Measurements from ENCODE around the gene PTPRH. TPM values are rescaled to one million over a fixed set of nuclear protein-coding genes. Genes with fewer than 3 reads are reported as not detected.

Gene PTPRH
- polyA plus RNA-seq, 1 of the 3 experiments (the other 2 are of a cell fraction), result 1.1 TPM

DNA sequence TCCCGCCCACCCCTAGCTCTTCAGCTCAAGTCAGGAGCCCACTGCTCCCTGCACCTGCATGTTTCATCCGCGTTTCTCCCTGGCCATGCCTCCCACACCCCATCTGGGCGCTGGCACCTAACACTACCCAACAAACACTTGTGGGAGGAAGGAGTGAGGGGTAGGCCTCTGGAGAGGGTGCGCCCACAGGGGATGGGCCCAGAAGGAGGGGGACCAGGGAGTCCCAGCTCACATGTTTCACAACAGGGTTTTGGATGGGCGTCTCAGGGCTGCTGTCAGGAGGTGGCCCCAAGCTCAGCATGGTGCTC, 31.4 kb upstream of the PTPRH start:
- Histone ChIP-seq H3K4me1 (ENCODE audit: control insufficient read depth in 1 of 2, insufficient read depth in 2 of 2, low read depth in 1 of 2, low read length in 1 of 2) (no peaks in the 10 kb centered on the region), H3K79me2 (ENCODE audit: insufficient read depth) (no peaks in the 10 kb centered on the region), H2AFZ (ENCODE audit: low read depth) (no peak overlapping the region), H3K36me3 (replicated peaks in 1 of 2; ENCODE audit: control insufficient read depth in 1 of 2, insufficient read depth in 2 of 2, low read length in 1 of 2) (peaks cover 29 to 66% of the 10 kb centered on the region in 2 experiments), H4K20me1 (ENCODE audit: insufficient read depth) (no peaks in the 10 kb centered on the region), H3K9me3 (no peaks in the 10 kb centered on the region), H3K9me2 (no peaks in the 10 kb centered on the region), H3K4me2 (no peak overlapping the region), H3K9ac (no peak overlapping the region), H3K27me3 (ENCODE audit: insufficient read depth) (no peaks in the 10 kb centered on the region), H3K27ac (ENCODE audit: low read depth in 2 of 2, low read length in 1 of 2) (no peak overlapping the region), H3F3A (replicated peaks; ENCODE audit: insufficient read depth) (no peaks in the 10 kb centered on the region), H3K4me3 (ENCODE audit: low read depth in 2 of 2, low read length in 1 of 2) (no peak overlapping the region)
- no peak for DNase-seq
- POLR2A ChIA-PET, result no interaction called here
- 98% methylated on average over 6 of the region's 6 CpGs for WGBS (ENCODE audit: low lambda C conversion rate)
- TF ChIP-seq GABPA (IDR thresholded peaks at IDR 0.05; ENCODE audit: low read depth) (no peak), FOXJ3 (CRISPR knock-in tag; IDR thresholded peaks at IDR 0.05) (no peak), NFIC (IDR thresholded peaks at IDR 0.05; ENCODE audit: borderline replicate concordance) (no peak)
- CTCF ChIA-PET, result interaction anchor here (1.4 to 1.7 kb wide), 2 partner anchors 13 to 39 kb away, joined by 3 to 7 read pairs; partner anchors contain the start of gene TMEM86B

DNA sequence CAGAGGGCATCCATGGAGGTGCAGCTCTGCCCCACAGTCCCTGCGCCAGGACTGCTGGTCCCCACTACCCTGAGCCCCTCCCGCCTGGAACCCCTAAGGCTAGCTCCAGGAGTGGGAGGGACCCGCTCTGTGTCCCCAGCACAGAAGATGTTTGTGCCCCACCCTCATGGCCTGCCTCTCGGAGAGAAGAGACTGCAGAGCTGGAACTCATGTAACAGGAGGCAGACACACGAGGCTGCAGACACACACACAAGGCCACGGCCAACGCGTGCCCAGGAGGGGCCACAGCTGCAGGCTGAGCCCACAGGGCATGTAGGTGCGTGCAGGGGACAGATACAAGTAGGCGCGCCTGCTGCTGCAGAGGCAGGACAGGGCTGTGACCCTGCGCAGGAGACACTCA, 29.7 kb upstream of the PTPRH start:
- Histone ChIP-seq H3K4me2 (no peak overlapping the region), H3K9me2 (no peaks in the 10 kb centered on the region), H3K4me3 (ENCODE audit: low read depth in 2 of 2, low read length in 1 of 2) (no peak overlapping the region), H3K4me1 (ENCODE audit: control insufficient read depth in 1 of 2, insufficient read depth in 2 of 2, low read depth in 1 of 2, low read length in 1 of 2) (no peaks in the 10 kb centered on the region), H2AFZ (ENCODE audit: low read depth) (no peak overlapping the region), H3K9me3 (no peaks in the 10 kb centered on the region), H3K27me3 (ENCODE audit: insufficient read depth) (no peaks in the 10 kb centered on the region), H4K20me1 (ENCODE audit: insufficient read depth) (no peaks in the 10 kb centered on the region), H3K36me3 (replicated peaks in 1 of 2; ENCODE audit: control insufficient read depth in 1 of 2, insufficient read depth in 2 of 2, low read length in 1 of 2) (peaks cover 29 to 72% of the 10 kb centered on the region in 2 experiments), H3K79me2 (ENCODE audit: insufficient read depth) (no peaks in the 10 kb centered on the region), H3K9ac (no peak overlapping the region), H3K27ac (ENCODE audit: low read depth in 2 of 2, low read length in 1 of 2) (no peak overlapping the region), H3F3A (replicated peaks; ENCODE audit: insufficient read depth) (no peaks in the 10 kb centered on the region)
- TF ChIP-seq FOXJ3 (CRISPR knock-in tag; IDR thresholded peaks at IDR 0.05) (no peak), MEF2A (IDR thresholded peaks at IDR 0.05; ENCODE audit: borderline replicate concordance, low read depth) (no peak), ELF1 (IDR thresholded peaks at IDR 0.05) (no peak)
- TF ChIP-seq, protein P1, sequence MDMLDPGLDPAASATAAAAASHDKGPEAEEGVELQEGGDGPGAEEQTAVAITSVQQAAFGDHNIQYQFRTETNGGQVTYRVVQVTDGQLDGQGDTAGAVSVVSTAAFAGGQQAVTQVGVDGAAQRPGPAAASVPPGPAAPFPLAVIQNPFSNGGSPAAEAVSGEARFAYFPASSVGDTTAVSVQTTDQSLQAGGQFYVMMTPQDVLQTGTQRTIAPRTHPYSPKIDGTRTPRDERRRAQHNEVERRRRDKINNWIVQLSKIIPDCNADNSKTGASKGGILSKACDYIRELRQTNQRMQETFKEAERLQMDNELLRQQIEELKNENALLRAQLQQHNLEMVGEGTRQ (IDR thresholded peaks at IDR 0.05; ENCODE audit: borderline replicate concordance, low read depth, low read length), result no peak
- TF ChIP-seq, protein P2, sequence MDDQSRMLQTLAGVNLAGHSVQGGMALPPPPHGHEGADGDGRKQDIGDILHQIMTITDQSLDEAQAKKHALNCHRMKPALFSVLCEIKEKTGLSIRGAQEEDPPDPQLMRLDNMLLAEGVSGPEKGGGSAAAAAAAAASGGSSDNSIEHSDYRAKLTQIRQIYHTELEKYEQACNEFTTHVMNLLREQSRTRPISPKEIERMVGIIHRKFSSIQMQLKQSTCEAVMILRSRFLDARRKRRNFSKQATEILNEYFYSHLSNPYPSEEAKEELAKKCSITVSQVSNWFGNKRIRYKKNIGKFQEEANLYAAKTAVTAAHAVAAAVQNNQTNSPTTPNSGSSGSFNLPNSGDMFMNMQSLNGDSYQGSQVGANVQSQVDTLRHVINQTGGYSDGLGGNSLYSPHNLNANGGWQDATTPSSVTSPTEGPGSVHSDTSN (IDR thresholded peaks at IDR 0.05), result no peak
- WGBS (ENCODE audit: low lambda C conversion rate), result 98% methylated on average over 7 of the region's 12 CpGs
- DNase-seq, result no peak
- ChIA-PET CTCF (interaction anchor here (1.7 kb wide), 1 partner anchor 11 kb away, joined by 7 read pairs; the partner anchor contains the start of gene TMEM86B), POLR2A (no interaction called here)

DNA sequence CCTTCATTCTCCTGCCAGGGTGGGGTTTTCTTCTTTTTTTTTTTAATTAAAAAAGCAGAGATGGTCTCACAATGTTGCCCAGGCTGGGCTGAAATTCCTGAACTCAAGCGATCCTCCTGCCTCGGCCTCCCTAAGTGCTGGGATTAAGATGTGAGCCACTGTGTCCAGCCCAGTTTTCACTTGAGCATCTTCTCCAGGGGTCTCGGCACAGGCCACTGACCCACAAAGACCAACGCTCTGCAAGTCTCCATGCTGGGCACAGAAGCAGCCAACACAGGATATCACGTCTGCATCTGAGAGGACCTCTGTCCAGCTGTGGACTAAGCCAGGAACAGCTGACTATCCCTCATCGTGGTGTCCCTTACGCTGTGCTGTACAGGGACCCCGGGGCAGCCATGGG, 28.7 kb upstream of the PTPRH start:
- H3K9ac ChIP-seq, result no peak overlapping the region
- no peaks in the 10 kb centered on the region for H3K9me2 ChIP-seq
- no peak for TF ChIP-seq TAF1 (IDR thresholded peaks at IDR 0.05; ENCODE audit: borderline replicate concordance, low read depth, low read length)
- TF ChIP-seq RXRA (IDR thresholded peaks at IDR 0.05; ENCODE audit: borderline replicate concordance, low read depth), result no peak
- no peak for TF ChIP-seq TEAD4 (IDR thresholded peaks at IDR 0.05; ENCODE audit: borderline replicate concordance, insufficient read depth)
- no peak for TF ChIP-seq EZH2phosphoT487 (IDR thresholded peaks at IDR 0.05; ENCODE audit: borderline replicate concordance, low read depth)
- TF ChIP-seq, protein P3, sequence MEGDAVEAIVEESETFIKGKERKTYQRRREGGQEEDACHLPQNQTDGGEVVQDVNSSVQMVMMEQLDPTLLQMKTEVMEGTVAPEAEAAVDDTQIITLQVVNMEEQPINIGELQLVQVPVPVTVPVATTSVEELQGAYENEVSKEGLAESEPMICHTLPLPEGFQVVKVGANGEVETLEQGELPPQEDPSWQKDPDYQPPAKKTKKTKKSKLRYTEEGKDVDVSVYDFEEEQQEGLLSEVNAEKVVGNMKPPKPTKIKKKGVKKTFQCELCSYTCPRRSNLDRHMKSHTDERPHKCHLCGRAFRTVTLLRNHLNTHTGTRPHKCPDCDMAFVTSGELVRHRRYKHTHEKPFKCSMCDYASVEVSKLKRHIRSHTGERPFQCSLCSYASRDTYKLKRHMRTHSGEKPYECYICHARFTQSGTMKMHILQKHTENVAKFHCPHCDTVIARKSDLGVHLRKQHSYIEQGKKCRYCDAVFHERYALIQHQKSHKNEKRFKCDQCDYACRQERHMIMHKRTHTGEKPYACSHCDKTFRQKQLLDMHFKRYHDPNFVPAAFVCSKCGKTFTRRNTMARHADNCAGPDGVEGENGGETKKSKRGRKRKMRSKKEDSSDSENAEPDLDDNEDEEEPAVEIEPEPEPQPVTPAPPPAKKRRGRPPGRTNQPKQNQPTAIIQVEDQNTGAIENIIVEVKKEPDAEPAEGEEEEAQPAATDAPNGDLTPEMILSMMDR (IDR thresholded peaks at IDR 0.05), result no peak
- no peak for TF ChIP-seq YY1 (IDR thresholded peaks at IDR 0.05; ENCODE audit: low read depth)
- TF ChIP-seq GABPA (IDR thresholded peaks at IDR 0.05; ENCODE audit: low read depth), result no peak
- TF ChIP-seq FOSL2 (IDR thresholded peaks at IDR 0.05; ENCODE audit: borderline replicate concordance, low read depth), result no peak
- no peak for TF ChIP-seq MEF2A (IDR thresholded peaks at IDR 0.05; ENCODE audit: borderline replicate concordance, low read depth)
- DNase-seq, result no peak
- H3K27me3 ChIP-seq (ENCODE audit: insufficient read depth), result no peaks in the 10 kb centered on the region
- ChIA-PET POLR2A (no interaction called here), CTCF (interaction anchor here (1.1 kb wide), 1 partner anchor 10 kb away, joined by 5 read pairs; no protein-coding TSS in a partner anchor)
- H3K4me2 ChIP-seq, result no peak overlapping the region
- H3F3A ChIP-seq (replicated peaks; ENCODE audit: insufficient read depth), result no peaks in the 10 kb centered on the region
- 93% methylated on average over 7 of the region's 8 CpGs for WGBS (ENCODE audit: low lambda C conversion rate)
- H3K79me2 ChIP-seq (ENCODE audit: insufficient read depth), result no peaks in the 10 kb centered on the region
- no peaks in the 10 kb centered on the region for H3K4me1 ChIP-seq (ENCODE audit: control insufficient read depth in 1 of 2, insufficient read depth in 2 of 2, low read depth in 1 of 2, low read length in 1 of 2)
- H4K20me1 ChIP-seq (ENCODE audit: insufficient read depth), result no peaks in the 10 kb centered on the region
- no peak overlapping the region for H3K27ac ChIP-seq (ENCODE audit: low read depth in 2 of 2, low read length in 1 of 2)
- no peak overlapping the region for H2AFZ ChIP-seq (ENCODE audit: low read depth)
- H3K4me3 ChIP-seq (ENCODE audit: low read depth in 2 of 2, low read length in 1 of 2), result no peak overlapping the region
- peaks cover 33 to 74% of the 10 kb centered on the region in 2 experiments for H3K36me3 ChIP-seq (replicated peaks in 1 of 2; ENCODE audit: control insufficient read depth in 1 of 2, insufficient read depth in 2 of 2, low read length in 1 of 2)
- no peaks in the 10 kb centered on the region for H3K9me3 ChIP-seq

All from SK-N-SH (cell line).